M059J (cell line): ENCODE results near the gene NOL4L. TPM values are rescaled to one million over a fixed set of nuclear protein-coding genes. Genes with fewer than 3 reads are reported as not detected.
A peak's percentile ranks its signal among the peaks of the same experiment; 100 is the strongest.

ENCODE experiments used
- DNase-seq: peaks from one replicate; pipeline ENCODE4 v3.0.0-alpha.2; 2012; ENCODE audit warnings: low read depth
- total RNA-seq: library from RNA; depleted of rRNA; stranded (reverse); fragments of >200 nt; shearing (Covaris generic); gene quantifications from 2 replicates; pipeline ENCODE4 v1.2.3, GENCODE V29; 2014

NOL4L gene
- total RNA-seq, 1 experiment from 2014 or later, result 14.2 TPM

DNA sequence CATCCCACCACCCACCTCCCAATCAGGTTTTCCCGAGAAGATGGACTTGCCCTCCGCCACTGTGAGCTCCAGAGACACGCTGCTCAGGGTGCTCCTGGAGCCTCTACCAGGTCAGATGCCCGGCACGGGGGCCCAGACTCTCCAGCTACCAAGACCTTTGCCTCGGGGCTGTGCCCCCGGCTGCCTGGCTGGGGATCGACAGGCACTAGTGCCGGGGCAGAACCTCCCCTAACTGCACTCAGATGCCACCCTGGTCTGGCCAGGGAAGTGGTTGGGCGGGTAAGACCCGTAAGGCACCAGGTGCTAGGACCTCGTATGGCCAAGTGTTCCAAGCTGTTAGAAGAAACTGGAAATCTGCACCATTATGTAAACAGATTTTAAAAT lies 126.3 kb downstream of the NOL4L start:
- no peak for DNase-seq

DNA sequence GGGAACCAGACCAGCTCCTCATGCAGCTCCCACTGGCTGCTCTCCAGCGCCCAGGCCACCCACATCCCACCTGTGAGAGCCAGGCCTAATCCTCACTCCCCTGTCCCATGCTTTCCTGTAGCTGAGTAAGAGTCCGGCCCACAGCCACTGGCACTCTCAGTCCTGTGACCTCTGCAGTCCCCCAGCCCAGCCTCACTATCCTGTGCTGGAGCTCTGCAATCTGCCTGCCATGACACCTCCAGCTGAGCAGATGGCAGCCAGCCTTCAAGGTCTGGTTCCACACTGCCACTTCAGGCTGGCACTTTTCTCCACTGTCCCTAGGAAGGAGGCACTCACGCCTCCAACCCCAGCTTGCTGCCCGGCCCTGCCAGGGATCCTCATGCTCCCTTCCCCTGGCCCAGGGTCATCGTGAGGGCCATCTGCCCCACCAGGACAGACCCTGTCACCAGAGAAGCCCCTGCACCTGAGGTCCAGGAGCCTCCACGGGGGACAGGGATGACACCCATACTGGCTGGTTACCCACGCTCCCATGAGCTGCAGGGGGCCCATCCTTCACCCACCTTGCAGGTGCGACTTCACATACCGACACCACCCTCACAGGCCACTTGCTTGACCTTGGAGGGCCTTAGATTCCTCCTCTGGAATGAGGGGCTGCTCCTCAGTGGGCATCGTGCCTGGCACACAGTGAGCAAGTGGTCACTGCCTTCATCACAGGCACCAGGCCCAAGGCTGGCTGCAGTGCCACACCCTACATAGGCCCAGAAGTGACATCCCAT lies 126.9 kb downstream of the NOL4L start:
- no peak for DNase-seq

GRCh38 chr20:32457479-32457986 lies 127.6 kb downstream of the NOL4L start:
- DNase-seq, result peak; percentile 73

DNA sequence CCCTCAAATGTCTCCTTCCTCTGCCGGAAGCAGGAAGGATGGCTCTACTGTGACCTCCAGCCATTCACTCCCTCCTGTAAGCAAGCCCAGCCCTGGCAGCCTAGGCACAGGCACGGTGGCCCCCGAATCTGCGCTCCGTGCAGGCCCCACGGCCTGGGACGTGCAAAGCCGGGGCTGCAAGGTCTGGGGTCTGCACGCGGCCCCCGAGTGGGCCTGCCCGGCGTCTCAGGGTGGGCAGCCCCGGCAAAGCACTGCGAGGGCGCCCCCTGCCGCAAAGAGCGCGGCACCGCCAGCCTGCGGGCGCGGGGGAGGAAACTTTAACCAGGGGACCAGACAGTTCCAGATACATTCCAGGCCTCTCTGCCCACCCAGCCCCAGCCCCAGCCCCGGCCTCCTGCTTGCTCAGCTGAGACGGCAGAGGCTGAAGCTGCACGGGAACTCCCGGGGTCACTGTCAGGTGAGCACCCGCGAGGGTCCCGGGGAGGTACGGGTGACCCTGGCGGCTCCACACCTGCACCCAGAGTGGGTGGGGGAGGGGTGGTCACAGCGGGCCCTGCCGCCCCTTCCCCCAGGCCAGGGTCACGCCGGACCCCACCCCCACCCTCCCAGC lies 128.2 kb downstream of the NOL4L start:
- DNase-seq, result no peak

DNA sequence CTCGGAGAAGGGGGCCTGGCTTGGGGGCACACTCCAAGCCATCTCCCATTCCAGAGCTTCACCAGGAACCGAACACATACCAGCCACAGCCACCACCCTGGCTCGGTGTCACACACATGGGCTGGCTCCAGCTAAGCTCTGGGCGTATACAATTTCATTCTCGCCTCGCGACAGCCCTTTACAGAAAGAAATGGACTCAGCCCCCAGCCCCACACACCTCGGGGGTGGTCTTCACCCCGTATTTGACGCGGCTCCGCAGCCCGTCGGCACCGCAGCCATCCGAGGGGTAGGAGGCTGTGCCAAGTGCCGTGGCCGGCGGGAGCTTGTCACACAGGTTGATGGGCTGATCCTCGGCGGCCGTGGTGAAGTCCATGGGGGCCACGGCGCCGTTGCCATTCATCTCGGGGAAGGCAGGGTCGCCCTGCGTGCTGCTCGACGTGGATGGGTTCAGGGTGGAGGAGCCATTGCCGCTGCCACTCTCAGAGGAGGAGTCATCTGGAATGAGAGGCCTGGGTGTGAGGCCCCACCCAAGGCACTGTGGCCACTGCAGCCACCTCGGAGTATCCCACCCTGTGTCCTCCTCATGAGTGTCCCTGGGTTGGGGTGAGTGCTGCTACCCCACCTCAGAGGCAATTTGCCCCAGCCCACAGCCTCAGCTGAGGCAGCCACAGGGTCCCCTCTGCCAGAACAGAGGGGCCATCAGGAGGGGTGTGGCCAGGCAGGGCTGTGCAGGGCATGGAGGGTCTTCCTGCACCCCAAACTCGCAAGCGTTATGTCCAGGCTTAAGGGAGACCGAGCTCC lies 129.0 kb downstream of the NOL4L start:
- no peak for DNase-seq

- DNase-seq, result no peak
Measured at GRCh38 chr20:32455171-32455900, 129.8 kb downstream of the NOL4L start.

- DNase-seq, result no peak
Measured at GRCh38 chr20:32454164-32455145, 130.7 kb downstream of the NOL4L start.

DNA sequence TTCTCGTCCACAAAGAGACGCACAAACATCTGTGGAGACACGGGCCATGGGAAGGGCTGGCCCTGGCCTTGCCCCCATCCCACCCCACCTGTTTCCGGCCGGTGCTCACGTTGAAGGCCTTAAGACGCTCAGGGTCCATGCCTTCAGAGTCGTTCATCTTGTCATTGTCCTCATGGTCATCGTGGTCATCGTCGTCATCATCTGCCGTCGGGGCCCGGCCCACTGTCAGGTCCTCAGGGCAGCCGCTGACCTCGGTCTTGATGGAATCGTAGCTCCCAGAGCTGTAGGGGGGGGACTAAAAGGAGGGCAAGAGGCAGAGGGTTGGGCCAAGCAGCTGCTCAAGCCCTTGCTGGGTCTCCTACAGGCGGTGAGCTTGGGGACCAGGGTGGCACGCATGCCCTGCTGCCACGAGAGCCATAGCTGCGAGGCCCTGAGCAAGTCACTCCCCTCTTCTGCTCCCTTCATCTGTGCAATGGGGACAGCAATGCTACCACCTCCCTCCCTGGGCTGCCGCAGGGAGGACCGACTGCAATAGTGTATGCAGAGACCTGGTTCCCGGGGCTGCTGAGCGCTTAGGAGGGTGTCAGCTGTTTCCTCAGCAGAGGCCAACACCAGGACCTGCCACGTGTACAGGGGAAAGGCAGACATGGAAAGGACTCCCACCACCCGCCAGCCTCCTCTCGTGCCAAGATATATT lies 131.5 kb downstream of the NOL4L start:
- no peak for DNase-seq

- no peak for DNase-seq
Measured at GRCh38 chr20:32452776-32453466, 132.2 kb downstream of the NOL4L start.

DNA sequence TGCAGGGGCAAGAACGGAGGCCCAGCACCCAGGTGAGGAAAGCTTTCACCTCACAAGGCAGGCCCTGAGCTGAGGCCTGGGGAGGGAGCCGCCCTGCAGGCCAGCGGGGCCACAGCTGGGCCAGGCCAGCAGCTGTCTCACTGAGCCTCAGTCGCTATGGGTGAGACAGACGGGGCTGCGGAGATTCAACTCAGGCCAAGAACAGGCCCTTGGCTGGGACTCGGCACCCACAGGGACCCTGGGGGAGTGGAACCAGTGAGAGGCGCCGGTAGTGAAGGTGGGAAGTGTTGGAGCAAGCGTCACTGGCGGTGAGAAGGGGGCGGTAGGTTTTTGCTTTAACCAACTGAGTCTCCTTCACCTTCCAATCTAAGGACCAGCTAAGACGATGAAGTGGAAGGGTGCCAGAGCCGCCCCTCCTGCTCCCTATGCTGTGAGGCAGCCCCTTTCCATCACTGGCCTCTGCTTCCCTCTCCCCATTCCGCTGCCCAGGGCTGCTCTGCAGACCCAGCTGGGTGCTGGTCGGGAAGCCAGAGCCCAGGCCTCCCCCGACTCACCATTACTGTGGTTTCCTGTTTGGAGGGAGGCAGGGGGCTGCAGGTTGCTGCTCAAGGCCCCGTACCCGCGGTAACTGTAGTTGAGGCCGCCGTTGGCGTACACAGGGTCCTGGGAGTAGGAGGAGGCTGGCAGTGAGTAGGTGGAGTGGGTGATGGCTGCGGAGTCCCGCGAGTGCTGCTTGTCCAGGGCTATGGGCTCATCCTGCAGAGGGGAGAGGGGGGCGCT lies 133.3 kb downstream of the NOL4L start:
- no peak for DNase-seq

DNA sequence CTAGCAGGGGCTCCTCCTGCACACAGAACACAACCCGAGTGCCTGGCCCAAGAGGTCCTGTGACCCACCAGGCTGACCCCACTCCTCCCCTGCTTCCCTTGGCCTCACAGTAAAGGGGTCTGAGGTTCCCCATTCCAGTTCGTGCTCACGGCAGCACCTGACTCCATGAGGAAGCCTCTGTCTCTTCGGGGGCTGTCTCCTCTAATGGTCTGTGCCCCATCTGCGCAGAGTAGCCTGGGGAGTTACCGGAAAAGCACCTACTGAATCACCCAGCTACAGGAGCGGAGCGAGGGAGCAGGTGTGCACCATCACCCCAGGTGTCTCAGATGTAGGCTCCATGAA lies 133.8 kb downstream of the NOL4L start:
- no peak for DNase-seq

DNA sequence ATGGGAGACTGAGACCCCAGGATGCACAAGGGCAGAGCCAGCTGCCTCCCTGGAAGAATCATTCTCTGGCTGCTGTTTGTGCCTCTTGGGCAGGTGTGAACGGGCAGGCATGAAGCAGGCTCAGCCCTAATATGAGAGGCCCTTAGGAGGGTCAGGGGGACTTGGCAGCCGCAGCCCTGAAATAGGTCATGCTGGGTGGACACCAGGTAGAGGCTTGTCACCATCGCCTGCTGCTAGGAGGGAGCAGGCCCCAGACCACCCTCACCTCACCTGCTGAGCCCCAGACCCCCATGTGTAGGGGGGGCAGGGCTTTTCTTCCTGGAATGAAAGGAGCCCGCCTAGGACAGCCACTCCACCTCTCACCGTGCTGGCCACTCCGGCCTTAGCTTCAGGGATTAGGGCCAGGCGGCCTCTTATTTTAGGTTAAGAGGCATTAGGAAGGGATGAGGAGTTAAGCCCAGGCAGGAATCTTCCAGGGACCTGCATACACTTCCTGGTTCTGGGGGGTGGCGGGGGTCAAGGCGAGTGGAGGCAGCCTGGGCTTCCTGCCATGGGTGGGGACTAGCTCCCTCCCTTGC lies 134.6 kb downstream of the NOL4L start:
- DNase-seq, result no peak

GRCh38 chr20:32449890-32450401 lies 135.2 kb downstream of the NOL4L start:
- no peak for DNase-seq

DNA sequence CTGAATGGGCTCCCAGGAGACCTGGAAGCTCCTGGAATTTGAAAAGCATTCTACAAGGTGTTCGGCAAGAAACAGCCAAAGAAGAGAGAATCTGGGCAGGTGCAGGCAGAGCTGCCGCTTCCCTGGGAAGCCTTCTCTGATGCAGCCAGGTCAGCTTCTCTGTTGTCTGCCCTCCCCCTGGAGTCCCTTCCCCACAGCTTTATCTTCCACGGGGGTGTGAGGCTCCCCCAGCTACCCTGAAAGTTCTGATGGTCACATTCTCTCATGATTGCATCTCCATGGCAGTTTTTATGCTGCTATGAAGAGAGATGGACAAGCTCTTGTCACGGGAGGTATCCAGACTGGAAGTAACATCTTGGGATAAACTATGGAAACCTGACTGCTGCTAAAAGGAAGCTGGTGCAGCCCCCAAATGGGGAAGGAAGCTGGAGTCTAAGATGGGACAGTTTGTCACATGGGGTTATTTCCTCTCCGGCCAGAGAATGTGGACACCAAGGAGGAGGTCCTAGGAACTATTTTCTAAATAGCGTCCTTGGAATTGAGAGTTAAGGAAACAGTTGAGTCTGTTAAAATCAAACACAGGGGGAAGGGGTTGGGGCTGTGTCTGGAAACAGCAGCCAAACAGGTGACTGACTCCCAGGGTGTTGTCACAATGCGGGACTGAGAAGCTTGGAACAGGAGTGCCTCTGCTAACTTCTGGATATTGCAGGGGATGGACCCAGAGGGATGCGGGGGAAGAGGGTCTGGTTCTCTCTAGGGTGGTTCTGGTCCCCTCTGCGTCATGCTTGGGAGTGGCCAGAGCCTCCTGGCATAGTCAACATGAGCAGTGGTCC lies 135.9 kb downstream of the NOL4L start:
- no peak for DNase-seq

GRCh38 chr20:32448306-32449056 lies 136.7 kb downstream of the NOL4L start:
- DNase-seq, result no peak
